HCT116 (cell line): ENCODE measurements around the gene MCC.

Experiments used
- CEBPB ChIP-seq: IDR thresholded peaks from 2 replicates; pipeline ENCODE4 v1.6.1; 2012; ENCODE audit warnings: low read depth
- EZH2 ChIP-seq: fragments of 200-600 bp; sonication (generic); IDR thresholded peaks from 2 replicates; pipeline ENCODE4 v1.6.1; 2017; ENCODE audit warnings: antibody characterized with exemption, mixed run types
- EZH2phosphoT487 ChIP-seq: fragments of 200-600 bp; IDR thresholded peaks from 2 replicates; pipeline ENCODE4 v1.6.1; 2018; ENCODE audit warnings: antibody characterized with exemption, borderline replicate concordance
- FOSL1 ChIP-seq: IDR thresholded peaks from 2 replicates; pipeline ENCODE4 v1.6.1; 2012; ENCODE audit warnings: low read depth
- POLR2A ChIP-seq: IDR thresholded peaks from 2 replicates; pipeline ENCODE4 v1.7.0; 2011; ENCODE audit warnings: borderline replicate concordance; ENCODE audit not compliant: insufficient read depth, insufficient read length; ENCODE audit errors: extremely low read depth
- SP1 ChIP-seq: IDR thresholded peaks from 2 replicates; pipeline ENCODE4 v1.6.1; 2012; ENCODE audit warnings: low read depth
- YY1 ChIP-seq: IDR thresholded peaks from 2 replicates; pipeline ENCODE4 v1.6.1; 2011; ENCODE audit warnings: low read length, low read depth, moderate library complexity, mild to moderate bottlenecking; ENCODE audit not compliant: insufficient replicate concordance; ENCODE audit errors: extremely low read depth
- TF ChIP-seq, protein P1 (sequence below), 3 experiments: fragments of 200-600 bp in 1 of 3; sonication (generic) in 1 of 3; IDR thresholded peaks in 2 of 3; conservative IDR thresholded peaks in 1 of 3; 2 replicates each; pipeline ENCODE4 v1.5.1; 2012 to 2017; ENCODE audit warnings: low read depth in 2 of 3, low read length in 2 of 3, antibody characterized with exemption in 1 of 3, borderline replicate concordance in 1 of 3, control low read depth in 1 of 3, mild to moderate bottlenecking in 1 of 3, mixed read lengths in 1 of 3, mixed run types in 1 of 3, moderate library complexity in 1 of 3; ENCODE audit not compliant: insufficient read depth in 1 of 3

DNA sequence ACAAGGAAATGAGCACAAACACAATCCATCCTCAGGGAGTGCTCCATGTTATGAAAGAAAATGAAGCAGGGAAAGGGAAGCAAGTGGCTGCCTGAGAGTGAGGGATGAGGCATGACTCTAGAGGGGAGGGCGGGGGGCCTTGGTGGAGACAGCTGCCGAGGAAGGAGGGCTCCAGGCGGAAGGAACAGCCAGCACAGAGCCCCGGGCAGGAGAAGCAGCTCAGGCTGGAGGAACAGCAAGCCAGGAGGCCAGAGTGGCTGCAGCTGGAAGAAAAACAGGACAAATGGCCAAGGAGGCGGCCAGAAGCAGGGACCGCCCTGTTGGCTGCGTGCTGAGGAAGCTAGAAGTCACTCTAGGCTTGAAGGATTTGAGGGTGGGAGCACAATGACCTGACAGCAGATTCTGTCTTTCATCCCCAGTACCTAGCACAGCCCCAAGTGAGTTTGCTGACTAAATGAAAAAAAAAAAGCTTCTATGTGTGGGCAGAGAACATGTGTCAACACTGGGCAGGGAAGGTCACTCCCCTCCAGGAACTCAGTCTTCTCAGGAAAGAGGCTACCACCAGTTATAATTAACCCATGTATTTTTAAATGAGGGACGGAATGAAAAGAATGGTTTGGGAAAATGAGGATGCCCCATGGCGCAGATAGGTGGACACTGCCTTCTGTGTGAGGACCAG lies 368.9 kb downstream of the MCC start:
- no peak for TF ChIP-seq EZH2phosphoT487
- no peak for TF ChIP-seq POLR2A
- TF ChIP-seq EZH2: no peak
- TF ChIP-seq, protein P1, sequence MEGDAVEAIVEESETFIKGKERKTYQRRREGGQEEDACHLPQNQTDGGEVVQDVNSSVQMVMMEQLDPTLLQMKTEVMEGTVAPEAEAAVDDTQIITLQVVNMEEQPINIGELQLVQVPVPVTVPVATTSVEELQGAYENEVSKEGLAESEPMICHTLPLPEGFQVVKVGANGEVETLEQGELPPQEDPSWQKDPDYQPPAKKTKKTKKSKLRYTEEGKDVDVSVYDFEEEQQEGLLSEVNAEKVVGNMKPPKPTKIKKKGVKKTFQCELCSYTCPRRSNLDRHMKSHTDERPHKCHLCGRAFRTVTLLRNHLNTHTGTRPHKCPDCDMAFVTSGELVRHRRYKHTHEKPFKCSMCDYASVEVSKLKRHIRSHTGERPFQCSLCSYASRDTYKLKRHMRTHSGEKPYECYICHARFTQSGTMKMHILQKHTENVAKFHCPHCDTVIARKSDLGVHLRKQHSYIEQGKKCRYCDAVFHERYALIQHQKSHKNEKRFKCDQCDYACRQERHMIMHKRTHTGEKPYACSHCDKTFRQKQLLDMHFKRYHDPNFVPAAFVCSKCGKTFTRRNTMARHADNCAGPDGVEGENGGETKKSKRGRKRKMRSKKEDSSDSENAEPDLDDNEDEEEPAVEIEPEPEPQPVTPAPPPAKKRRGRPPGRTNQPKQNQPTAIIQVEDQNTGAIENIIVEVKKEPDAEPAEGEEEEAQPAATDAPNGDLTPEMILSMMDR (IDR thresholded peaks at IDR 0.05 in 2 of 3, conservative IDR thresholded peaks at IDR 0.05 in 1 of 3; ENCODE audit: borderline replicate concordance in 1 of 3, insufficient read depth in 1 of 3, low read depth in 2 of 3, low read length in 2 of 3): no peak
- no peak for TF ChIP-seq CEBPB
- no peak for TF ChIP-seq SP1
- TF ChIP-seq FOSL1: no peak
- no peak for TF ChIP-seq YY1
